Esophagus mucosa (tissue), 1 donor: Measurements from ENCODE around the gene OR10K2. TPM values are rescaled to one million over a fixed set of nuclear protein-coding genes. Genes with fewer than 3 reads are reported as not detected.
"Not testable (repeated sequence)": the region's sequence is repeated elsewhere in the genome, so short reads cannot be mapped to it uniquely, and the experiment has no call there.

ENCODE experiments used
- ATAC-seq: fragments of 200-7000 bp; cut with Tn5 transposase; one replicate; pipeline ENCODE4 v1.9.1; 2020
- total RNA-seq: library from RNA; stranded (reverse); gene quantifications from one replicate; pipeline ENCODE4 v1.2.4, GENCODE V29; 2023
- donor health status: DM: yes; HTN: yes; CAD: no.

The OR10K2 gene
- not detected for total RNA-seq

DNA sequence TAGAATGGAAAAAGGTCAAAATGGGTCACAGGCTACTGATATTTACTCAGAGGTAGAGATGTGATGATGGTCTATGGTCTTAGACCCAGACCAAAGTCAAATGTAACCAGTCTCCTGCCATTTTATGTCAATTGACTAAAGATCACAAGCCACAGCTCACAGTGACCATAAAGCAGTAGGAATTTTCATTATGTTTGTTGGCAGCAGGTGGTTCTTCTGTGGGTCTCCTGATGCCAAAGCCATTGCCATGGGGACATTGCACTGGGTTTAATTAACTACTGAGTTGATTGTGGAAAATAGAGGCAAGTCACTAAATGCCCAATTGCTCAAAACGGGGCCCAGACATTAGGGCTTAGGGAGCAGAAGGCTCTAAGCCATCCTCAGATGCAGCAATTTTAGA lies at the start of gene OR10K2:
Gene OR10K2 (minus strand): TSS at position 101 of the 400 bp plus-strand sequence. CDS start 5,371 bp downstream, outside the sequence.
- no peak for ATAC-seq

DNA sequence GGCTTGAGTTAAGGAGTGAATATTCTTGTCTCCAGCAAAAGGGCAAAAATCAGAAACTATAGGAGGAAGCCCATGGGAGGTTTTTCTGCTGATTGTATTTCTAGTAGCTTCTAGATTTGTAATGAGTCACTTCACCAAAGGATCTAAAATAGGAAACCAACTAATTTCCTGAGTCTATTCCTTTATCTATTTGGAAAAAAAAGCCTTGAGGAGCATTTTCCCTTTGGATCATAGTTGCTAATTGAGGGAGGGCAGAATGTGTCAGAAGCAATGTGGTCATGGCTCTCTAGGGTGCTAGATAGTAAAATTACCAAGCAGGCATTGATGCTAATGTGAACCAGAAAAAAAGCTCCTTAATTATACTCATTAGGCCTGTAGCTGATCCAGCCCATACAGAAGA lies 45.9 kb upstream of the OR10K2 start, which contains the start of gene OR10R2:
Gene OR10R2 (plus strand): TSS at position 301 of the 400 bp plus-strand sequence. CDS start 106 bp downstream, outside the sequence.
- no peak for ATAC-seq

- ATAC-seq: no peak
Observed at GRCh38 chr1:158461534-158461933, 35.5 kb upstream of the OR10K2 start, which contains the start of gene OR10K1. OR10K1 (plus strand) TSS chr1:158461834; CDS start chr1:158465562, 3,728 bp downstream.

DNA sequence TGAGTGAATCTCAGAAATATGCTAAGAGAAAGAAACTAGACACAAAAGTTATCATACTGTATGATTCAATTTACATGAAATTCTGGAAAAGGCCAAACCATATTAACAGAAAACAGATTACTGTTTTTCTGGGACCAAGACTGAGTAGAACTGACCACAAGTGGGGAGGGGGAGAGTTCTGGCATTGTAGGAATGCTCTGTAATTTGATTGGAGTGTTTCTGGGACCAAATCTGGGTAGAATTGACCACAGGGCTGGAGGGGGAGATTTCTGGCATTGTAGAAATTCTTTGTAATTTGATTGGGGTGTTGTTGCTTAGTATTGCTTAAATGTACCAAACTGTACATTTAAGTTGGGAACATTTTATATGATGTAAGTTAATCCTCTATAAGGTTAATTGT lies 32.2 kb upstream of the OR10K2 start:
- no peak for ATAC-seq

GRCh38 chr1:158457246-158457645 lies 31.2 kb upstream of the OR10K2 start:
- ATAC-seq: no peak

- ATAC-seq: no peak
Observed at GRCh38 chr1:158454537-158454936, 28.5 kb upstream of the OR10K2 start.

- no peak for ATAC-seq
Observed at GRCh38 chr1:158445376-158445775, 19.3 kb upstream of the OR10K2 start.

DNA sequence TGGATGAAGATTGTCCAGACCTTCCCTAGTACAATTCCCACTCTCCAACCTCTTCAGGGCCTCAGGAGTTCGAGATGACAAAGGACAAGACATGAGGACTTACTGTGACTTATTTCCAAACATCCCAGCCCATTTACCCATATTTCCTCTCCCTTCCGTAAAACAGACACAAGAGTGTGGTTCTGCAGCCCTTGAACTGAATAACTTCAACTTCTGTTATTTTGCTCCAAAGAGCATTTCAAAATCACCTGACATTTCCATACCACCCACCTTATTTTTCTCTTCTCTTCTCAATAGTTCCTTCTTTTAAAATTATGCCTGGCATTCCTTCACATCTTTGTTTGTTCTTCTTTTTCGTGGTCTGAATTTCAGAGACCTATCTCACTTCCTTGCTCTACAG lies 8.7 kb upstream of the OR10K2 start:
- ATAC-seq: no peak

GRCh38 chr1:158430163-158430562 lies 4.1 kb upstream of the OR10K2 start:
- not testable (repeated sequence) for ATAC-seq

- ATAC-seq: no peak
Observed at GRCh38 chr1:158425027-158425426, 1.0 kb downstream of the OR10K2 start.

GRCh38 chr1:158422212-158422611 lies 3.8 kb downstream of the OR10K2 start:
- ATAC-seq: no peak

DNA sequence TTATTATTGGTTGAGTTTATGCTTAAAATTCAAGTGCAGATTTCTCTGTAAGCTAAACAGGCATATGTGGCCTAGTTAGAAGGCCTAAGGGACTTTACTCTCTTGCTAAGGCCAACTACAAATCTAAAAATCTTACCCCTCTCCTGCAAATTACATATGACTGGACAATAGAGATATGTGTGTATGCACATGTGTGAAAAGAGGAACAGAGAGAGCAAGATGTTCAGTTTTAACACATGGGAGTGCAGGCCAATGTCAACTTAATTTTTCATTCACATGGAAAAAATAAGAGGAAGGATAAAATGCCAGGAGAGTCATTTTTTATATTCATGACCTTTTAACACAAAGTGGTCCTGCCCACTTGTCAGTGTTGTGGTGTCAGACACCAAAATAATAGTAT lies 8.5 kb downstream of the OR10K2 start:
- ATAC-seq: no peak

- ATAC-seq: no peak
Observed at GRCh38 chr1:158414651-158415345, 11.2 kb downstream of the OR10K2 start.

DNA sequence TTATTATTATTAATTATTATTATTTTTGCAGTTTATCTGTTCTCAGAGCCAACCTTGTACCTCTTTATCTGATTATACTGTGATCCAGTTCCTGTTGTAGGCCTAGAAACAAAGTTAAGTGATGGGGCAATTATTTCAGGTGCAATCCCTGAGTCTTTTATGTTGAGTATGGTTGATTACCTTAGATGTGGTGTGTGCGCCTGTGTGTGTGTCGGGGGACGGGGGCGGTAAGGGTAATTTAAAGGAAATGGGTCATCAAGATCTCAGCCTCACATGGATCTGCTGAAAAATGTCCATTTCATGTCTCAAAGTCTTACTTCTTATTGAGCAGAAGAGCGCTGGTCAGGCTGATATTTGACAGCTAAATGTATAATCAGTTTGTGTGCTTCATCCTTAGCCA lies 18.9 kb downstream of the OR10K2 start:
- ATAC-seq: no peak

DNA sequence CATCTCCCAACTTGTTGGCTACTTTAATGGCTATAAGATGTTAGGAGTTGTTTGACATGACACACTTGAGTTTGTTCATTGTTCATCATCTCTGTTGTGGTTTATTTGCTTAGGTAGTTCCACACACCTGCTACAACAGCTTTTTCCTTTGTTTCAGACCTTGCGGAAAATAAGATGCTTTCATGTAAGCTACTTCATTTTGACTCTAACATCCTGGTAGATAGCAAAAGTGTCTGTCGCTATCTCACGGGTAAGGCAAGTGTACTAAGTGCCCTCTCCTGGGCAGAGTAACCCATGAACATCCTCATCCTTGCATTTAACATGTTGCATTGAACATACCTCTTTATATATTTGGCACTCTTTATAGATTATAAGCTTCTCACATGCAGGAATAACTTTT lies 25.2 kb downstream of the OR10K2 start:
- ATAC-seq: no peak

- no peak for ATAC-seq
Observed at GRCh38 chr1:158398818-158399514, 27.1 kb downstream of the OR10K2 start, which contains the start of gene OR10T2. OR10T2 (minus strand) TSS chr1:158399466; CDS start chr1:158399466, 0 bp downstream.

GRCh38 chr1:158396646-158397045 lies 29.4 kb downstream of the OR10K2 start:
- no peak for ATAC-seq

DNA sequence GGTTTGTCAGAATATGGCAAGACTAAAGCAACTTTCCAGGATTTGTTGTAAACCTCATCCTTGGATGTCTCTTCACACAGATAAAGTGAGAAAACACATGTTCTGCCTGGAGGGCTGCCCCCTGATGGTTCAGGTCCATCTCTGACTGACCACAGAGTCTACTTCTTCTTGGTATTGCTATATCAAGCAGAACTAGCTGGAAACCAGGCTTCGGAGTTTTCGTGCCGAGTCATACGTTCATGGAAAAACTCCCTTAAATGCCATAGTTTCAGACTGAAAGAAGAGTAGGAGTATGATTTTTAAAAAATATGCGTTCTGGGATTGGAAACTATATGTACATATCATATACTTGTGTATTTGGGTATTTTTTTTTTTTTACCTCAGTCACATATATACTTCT lies 32.6 kb downstream of the OR10K2 start:
- ATAC-seq: no peak

DNA sequence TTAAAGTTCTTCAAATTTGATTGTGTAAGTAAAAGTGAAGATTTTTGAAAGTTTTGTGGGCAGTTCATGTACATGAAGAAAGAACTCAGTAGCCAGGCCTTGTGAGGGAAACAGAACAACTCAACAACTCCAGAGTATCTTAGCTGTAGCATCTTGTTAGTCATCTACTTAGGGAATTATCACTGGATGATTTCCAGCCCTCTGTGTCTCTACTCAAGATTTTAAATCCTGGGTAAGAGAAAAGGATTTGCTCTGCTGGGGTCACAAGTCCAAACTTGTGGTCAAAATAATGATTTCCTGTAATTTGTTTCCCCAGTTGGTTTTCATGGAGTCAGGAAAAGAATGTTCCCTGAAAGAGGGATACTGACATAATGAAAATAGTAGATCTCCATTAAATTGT lies 34.9 kb downstream of the OR10K2 start:
- ATAC-seq: no peak

DNA sequence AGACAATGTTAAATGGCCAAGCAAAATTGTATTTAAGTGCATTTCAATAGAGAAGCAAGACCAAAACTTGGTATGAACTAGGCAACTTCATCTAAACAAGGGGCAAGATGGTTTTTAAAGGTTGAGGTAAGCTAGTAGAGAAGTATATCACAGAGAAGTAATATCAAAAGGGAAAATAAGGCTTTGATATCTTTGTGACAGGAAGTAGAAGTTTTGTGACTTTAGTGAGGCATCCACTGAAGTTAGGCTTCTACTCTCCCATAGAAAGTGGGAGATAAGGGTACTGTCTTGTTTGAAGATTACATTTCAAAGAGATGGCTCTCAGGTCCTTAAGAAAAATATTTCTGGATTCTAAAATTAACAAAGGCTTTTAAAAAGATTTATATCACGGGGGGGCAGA lies 35.7 kb downstream of the OR10K2 start:
- ATAC-seq: no peak

GRCh38 chr1:158374860-158375259 lies 51.2 kb downstream of the OR10K2 start:
- no peak for ATAC-seq

DNA sequence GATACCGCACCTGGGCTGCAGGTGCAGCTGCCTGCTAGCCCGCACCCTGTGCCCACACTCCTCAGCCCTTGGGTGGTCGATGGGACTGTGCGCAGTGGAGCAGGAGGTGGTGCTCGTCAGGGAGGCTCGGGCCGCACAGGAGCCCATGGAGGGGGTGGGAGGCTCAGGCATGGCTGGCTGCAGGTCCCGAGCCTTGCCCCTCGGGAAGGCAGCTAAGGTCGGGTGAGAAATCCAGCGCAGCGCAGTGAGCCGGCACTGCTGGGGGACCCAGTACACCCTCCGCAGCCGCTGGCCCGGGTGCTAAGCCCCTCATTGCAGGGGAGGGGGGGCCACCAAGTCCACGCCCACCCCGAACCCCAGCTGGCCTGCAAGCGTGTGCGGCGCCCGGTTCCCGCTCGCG lies 51.9 kb downstream of the OR10K2 start:
- not testable (repeated sequence) for ATAC-seq

DNA sequence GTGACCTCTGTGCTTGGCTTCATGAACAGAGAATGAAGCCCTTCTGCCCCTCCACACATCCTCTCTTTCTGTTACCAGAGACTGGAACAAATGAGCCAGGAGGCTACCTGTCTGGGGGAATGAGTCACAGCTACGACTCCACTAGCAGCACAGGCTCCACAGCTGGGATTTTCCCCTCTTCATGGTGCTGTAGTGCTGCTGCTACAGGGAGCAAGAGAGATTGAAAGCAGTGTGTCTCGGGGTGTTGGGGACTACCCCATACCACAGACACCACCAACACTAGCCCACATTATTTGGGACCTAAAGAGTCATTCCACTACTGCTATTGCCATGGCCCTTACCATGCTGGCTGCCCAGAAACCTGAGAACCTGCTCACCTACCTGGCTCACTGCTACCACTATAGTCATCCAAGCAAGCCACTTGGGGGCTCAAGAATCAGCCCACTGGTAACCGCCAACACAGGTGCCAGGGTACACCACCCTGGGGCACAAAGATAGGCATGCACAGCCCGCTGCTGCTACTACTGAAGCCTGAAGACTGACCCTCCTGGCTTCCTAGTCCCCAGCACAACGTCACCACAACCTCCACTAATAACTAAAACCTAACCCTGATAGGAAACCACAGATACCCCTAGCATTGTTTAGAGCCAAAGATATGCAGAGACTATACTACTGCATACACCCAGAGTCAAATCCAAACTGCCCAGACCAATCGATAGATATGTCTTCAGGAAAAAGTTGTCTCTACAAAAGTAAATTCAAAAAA lies 54.7 kb downstream of the OR10K2 start:
- ATAC-seq: no peak
